Neutrophil (primary cell): ENCODE measurements around the gene CNN1.
A peak's percentile ranks its signal among the peaks of the same experiment; 100 is the strongest.

Experiments
- H3K27ac ChIP-seq: fragments of 200-600 bp; sonication (generic); 2 replicates; pipeline ENCODE4 v1.5.1; 2016; ENCODE audit warnings: mild to moderate bottlenecking, moderate library complexity
- H3K27me3 ChIP-seq: fragments of 200-600 bp; sonication (generic); 2 replicates; pipeline ENCODE4 v1.6.0; 2016; ENCODE audit warnings: mild to moderate bottlenecking
- H3K36me3 ChIP-seq: fragments of 200-600 bp; sonication (generic); 2 replicates; pipeline ENCODE4 v1.5.1; 2017
- H3K4me1 ChIP-seq, 2 experiments: fragments of 200-600 bp in 1 of 2; sonication (generic) in 1 of 2; 1 replicate in 1 of 2; 2 replicates in 1 of 2; pipeline versions ENCODE4 v1.5.1 to v1.6.1; 2013 to 2016; ENCODE audit warnings: low read depth in 1 of 2, low read length in 1 of 2, mild to moderate bottlenecking in 1 of 2, moderate library complexity in 1 of 2; ENCODE audit not compliant: control insufficient read depth in 1 of 2, insufficient read depth in 1 of 2
- H3K4me3 ChIP-seq, 2 experiments: fragments of 200-600 bp in 1 of 2; sonication (generic) in 1 of 2; 1 replicate in 1 of 2; 2 replicates in 1 of 2; pipeline ENCODE4 v1.5.1; 2013 to 2016; ENCODE audit warnings: low read depth in 1 of 2, low read length in 1 of 2, mild to moderate bottlenecking in 1 of 2, moderate library complexity in 1 of 2
- H3K9me3 ChIP-seq: fragments of 200-600 bp; sonication (generic); 2 replicates; pipeline ENCODE4 v1.5.1; 2016
- TF ChIP-seq, protein P1 (sequence below): fragments of 200-600 bp; sonication (generic); IDR thresholded peaks from 2 replicates; pipeline ENCODE4 v1.5.1; 2016; ENCODE audit warnings: antibody characterized with exemption

Gene CNN1

DNA sequence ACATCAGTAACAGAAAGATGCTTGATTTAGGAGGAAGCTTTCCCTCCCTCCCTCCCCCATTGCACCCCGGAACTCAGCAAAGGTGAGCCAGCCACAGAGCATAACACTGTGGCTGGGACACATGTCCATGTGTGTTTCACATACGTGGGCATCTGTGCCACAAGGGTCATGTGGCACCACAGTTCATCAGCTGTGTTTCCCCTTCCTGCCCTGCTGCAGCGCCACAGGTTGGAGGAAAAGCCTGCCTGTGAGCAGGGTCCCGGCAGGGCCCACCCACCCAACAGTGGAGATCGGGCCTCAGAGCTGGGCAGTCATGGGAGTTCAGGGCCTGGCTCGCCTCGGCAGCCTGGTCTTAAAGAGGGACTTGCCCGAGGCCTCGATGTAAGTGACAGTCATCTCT lies 36.0 kb downstream of the CNN1 start:
- Histone ChIP-seq H3K9me3 (no peaks in the 10 kb centered on the region), H3K36me3 (no peaks in the 10 kb centered on the region), H3K4me1 (peaks cover 11 to 12% of the 10 kb centered on the region in 2 experiments), H3K27ac (no peak overlapping the region), H3K27me3 (peaks cover 27% of the 10 kb centered on the region), H3K4me3 (no peak overlapping the region)
- TF ChIP-seq, protein P1, sequence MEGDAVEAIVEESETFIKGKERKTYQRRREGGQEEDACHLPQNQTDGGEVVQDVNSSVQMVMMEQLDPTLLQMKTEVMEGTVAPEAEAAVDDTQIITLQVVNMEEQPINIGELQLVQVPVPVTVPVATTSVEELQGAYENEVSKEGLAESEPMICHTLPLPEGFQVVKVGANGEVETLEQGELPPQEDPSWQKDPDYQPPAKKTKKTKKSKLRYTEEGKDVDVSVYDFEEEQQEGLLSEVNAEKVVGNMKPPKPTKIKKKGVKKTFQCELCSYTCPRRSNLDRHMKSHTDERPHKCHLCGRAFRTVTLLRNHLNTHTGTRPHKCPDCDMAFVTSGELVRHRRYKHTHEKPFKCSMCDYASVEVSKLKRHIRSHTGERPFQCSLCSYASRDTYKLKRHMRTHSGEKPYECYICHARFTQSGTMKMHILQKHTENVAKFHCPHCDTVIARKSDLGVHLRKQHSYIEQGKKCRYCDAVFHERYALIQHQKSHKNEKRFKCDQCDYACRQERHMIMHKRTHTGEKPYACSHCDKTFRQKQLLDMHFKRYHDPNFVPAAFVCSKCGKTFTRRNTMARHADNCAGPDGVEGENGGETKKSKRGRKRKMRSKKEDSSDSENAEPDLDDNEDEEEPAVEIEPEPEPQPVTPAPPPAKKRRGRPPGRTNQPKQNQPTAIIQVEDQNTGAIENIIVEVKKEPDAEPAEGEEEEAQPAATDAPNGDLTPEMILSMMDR = no peak

DNA sequence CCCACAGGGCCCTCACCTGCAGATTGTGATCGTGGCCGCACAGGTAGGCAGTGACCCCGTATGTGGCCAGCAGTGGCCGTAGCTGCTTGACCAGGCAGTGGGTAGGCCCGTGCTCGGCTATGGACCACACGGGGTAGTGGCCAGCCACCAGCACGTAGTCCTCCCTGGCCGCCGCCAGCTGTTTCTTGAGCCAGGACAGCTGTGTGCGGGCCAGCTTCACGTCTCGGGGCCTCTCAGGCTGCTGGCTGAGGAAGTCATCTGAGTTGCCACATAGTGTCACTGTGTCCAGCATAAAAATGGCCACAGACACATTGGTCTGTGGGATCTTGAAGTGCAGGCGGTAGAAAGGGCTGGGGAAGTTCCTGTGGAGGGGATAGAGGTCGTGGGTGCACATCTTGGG lies 37.6 kb downstream of the CNN1 start:
- H3K36me3 ChIP-seq = no peaks in the 10 kb centered on the region
- peaks cover 38% of the 10 kb centered on the region for H3K27me3 ChIP-seq
- no peak overlapping the region for H3K4me3 ChIP-seq
- H3K9me3 ChIP-seq = no peaks in the 10 kb centered on the region
- TF ChIP-seq, protein P1 = no peak
- H3K27ac ChIP-seq = no peak overlapping the region
- H3K4me1 ChIP-seq = peaks cover 11 to 12% of the 10 kb centered on the region in 2 experiments

DNA sequence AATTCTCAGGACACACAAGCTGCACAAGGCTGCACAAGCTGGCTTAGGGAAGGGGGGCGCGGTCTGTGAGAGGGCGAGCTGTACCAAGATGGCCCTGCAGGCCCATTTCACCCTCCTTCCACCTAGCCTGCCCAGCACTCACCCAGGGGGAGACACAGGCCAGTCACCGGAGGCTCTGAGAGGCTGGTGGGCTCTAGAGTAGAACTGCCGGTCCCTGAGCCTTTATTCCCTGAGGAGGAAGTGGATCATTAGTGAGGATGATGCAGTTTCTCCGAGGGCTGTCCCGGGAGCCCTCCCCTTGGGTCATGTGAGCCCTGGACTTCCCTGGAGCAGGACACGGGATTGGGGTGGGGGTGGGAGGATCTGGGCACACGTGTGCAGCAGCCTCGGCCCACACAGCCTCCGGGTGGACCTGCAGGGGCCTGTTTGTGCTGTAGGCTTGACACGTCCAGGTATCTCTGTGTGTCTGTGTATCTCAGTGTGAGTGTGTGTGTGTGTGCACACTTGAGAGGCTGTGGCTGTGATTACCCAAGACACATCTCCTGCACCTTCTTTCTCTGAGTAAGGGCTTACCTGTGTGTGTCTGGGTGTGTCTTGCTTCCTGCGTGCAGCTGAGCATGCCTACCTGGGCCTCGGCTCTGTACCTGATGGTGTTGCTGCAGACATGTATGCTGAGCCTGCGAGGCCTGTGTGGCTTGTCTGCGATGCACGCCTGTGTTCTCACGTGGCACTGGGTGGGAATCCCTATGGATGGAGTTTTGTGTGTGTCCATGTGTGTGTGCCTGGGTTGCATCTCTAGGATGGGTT lies 39.0 kb downstream of the CNN1 start, which contains the start of gene ACP5:
ACP5 (minus strand) TSS at position 195 of the 807 bp plus-strand sequence. CDS start 328 bp downstream, outside the sequence.
- Histone ChIP-seq H3K9me3 (no peaks in the 10 kb centered on the region), H3K4me1 (peaks cover 11 to 12% of the 10 kb centered on the region in 2 experiments), H3K27ac (peak within 1 kb of the TSS; percentile 23), H3K4me3 (peak within 1 kb of the TSS; percentile 50 to 66), H3K27me3 (peaks cover 38% of the 10 kb centered on the region), H3K36me3 (no peaks in the 10 kb centered on the region)
- TF ChIP-seq, protein P1 = no peak

DNA sequence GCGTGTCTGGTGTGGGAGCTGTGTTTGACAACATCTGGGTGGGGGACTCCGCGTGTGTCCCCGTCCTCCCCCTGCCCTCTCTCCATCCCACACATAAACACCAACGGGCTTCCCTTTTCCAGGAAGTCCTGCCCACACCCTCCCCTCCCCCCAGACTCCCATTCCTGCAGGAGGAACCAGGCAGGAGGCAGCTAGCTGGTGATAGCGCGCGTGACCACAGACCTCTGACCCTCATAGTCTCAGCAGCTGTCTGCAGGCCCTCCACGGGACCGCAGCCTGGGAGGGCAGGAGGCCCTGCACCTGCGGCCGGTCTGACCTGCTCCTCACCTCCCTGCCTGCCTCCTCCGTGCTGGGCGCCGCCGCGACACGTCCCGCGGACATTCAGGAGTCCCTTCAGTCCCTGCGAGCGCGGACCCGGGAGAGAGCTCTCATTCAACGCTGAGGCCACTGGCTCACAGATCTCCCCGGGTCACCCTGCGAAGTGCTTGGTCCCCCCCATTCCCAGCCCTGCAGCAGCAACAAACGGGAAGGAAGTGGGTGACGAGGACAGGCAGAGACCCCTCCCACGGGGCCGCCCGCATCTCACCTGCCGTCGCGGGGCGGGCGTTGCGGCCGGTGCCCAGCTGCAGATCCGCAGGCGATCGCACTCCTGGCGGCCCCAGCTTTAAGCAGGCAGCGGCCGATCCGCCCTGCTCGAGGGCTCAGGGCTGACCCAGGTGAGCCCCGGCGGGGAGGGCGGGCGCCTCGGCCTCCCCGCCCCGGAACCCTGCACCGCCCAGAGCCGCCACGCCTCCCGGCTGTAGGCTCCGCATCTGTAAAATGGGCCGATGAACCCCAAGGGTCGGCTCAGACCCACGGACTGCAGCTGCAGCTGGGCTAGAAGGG lies 39.8 kb downstream of the CNN1 start:
- peak overlapping the region; percentile 23 for H3K27ac ChIP-seq
- H3K4me3 ChIP-seq = peak overlapping the region; percentile 50 to 66

DNA sequence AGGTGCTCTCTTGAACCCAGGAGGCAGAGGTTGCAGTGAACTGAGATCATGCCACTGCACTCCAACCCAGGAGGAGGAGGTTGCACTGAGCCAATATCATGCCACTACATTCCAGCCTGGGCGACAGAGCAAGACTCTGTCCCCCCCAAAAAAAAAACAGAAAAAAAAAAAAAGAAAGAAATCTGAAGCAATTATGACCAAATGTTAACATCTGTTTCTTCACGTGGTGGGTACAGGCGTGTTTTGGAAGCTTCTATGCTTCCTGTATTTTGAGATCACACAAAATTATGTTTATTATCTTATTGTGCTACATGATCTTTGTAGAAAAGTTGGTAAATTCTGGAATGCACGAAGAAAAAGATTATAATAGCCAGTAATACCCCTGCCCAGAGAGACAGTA lies 41.5 kb downstream of the CNN1 start:
- H3K4me1 ChIP-seq = peaks cover 19 to 27% of the 10 kb centered on the region in 2 experiments
- H3K36me3 ChIP-seq = no peaks in the 10 kb centered on the region
- peaks cover 38% of the 10 kb centered on the region for H3K27me3 ChIP-seq
- H3K4me3 ChIP-seq = no peak overlapping the region
- no peaks in the 10 kb centered on the region for H3K9me3 ChIP-seq
- TF ChIP-seq, protein P1 = no peak
- H3K27ac ChIP-seq = no peak overlapping the region

More for the DNA sequence above, 39.8 kb downstream of the CNN1 start:
- TF ChIP-seq, protein P1 = no peak
- Histone ChIP-seq H3K9me3 (no peaks in the 10 kb centered on the region), H3K4me1 (peaks cover 12 to 15% of the 10 kb centered on the region in 2 experiments), H3K27me3 (peaks cover 38% of the 10 kb centered on the region), H3K36me3 (no peaks in the 10 kb centered on the region)
